ENCODE data around the gene XYLT2. TPM values are rescaled to one million over a fixed set of nuclear protein-coding genes. Genes with fewer than 3 reads are reported as not detected.

The XYLT2 gene
- total RNA-seq, 2 experiments from 2014 or later, result 29.0 to 31.9 TPM

DNA sequence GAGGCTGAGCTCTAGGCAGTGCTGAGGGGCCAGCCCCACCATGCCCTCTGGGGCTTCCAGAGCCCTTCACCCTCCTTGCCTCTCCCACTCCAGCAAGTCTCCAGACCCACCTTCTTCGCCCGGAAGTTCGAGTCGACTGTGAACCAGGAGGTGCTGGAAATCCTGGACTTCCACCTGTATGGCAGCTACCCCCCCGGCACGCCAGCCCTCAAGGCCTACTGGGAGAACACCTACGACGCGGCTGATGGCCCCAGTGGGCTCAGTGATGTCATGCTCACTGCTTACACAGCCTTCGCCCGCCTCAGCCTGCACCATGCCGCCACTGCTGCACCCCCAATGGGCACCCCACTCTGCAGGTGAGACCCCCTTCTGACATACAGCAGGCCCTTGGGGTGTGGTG is 10.5 kb downstream of the XYLT2 start:
- H3K9me3 Mint-ChIP-seq, result no peaks in the 10 kb centered on the region
- peaks cover 4% of the 10 kb centered on the region for H3K4me1 Mint-ChIP-seq
- peaks cover 3% of the 10 kb centered on the region for H3K36me3 Mint-ChIP-seq
- no peak overlapping the region for H3K4me3 Mint-ChIP-seq
- H3K27me3 Mint-ChIP-seq, result no peaks in the 10 kb centered on the region
- DNase-seq (peak; percentile 12), ATAC-seq (ENCODE audit: low read depth) (no peak)
- H3K27ac Mint-ChIP-seq, result no peak overlapping the region
- POLR2A ChIA-PET, result no interaction called here

DNA sequence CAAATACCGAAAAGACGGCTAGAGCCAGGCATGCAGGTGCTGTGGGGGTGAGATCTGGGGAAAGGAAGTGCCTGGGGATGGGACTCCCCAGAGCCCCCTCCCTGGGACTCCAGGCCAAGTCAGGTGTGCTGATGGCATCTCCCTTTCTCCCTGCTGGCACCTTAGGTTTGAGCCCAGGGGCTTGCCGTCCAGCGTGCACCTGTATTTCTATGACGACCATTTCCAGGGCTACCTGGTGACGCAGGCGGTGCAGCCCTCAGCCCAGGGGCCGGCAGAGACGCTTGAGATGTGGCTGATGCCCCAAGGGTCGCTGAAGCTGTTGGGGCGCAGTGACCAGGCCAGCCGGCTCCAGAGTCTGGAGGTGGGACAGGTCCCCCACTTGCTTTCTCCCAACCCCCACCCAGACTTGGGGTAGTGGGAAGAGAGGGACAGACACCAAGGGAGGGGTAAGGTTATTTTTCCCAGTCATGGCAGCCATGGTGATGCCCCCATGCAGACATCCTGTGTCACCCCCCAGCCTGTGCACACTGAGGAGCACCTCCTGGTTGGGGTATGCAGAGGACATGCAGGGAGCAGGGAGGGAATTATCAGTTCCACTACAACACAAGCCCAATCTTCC is 11.1 kb downstream of the XYLT2 start:
- no peak overlapping the region for H3K4me3 Mint-ChIP-seq
- peaks cover 3% of the 10 kb centered on the region for H3K36me3 Mint-ChIP-seq
- H3K27me3 Mint-ChIP-seq, result no peaks in the 10 kb centered on the region
- no peaks in the 10 kb centered on the region for H3K9me3 Mint-ChIP-seq
- ATAC-seq (ENCODE audit: low read depth), result no peak
- H3K27ac Mint-ChIP-seq, result no peak overlapping the region
- peak; percentile 25 for DNase-seq
- H3K4me1 Mint-ChIP-seq, result peaks cover 6% of the 10 kb centered on the region
- POLR2A ChIA-PET, result no interaction called here

DNA sequence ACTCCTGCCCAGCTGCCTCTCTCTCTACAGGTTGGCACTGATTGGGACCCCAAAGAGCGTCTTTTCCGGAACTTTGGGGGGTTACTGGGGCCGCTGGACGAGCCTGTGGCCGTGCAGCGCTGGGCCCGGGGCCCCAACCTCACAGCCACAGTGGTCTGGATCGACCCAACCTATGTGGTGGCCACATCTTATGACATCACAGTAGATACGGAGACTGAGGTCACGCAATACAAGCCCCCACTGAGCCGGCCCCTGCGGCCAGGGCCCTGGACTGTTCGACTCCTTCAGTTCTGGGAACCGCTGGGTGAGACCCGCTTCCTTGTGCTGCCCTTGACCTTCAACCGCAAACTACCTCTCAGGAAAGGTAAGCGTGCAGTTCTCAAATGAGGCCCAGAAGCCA is 12.3 kb downstream of the XYLT2 start:
- DNase-seq (no peak), ATAC-seq (ENCODE audit: low read depth) (no peak)
- Mint-ChIP-seq H3K4me3 (no peak overlapping the region), H3K36me3 (peaks cover 2% of the 10 kb centered on the region), H3K4me1 (peaks cover 12% of the 10 kb centered on the region), H3K27ac (no peak overlapping the region), H3K27me3 (no peaks in the 10 kb centered on the region), H3K9me3 (no peaks in the 10 kb centered on the region)
- POLR2A ChIA-PET, result no interaction called here

DNA sequence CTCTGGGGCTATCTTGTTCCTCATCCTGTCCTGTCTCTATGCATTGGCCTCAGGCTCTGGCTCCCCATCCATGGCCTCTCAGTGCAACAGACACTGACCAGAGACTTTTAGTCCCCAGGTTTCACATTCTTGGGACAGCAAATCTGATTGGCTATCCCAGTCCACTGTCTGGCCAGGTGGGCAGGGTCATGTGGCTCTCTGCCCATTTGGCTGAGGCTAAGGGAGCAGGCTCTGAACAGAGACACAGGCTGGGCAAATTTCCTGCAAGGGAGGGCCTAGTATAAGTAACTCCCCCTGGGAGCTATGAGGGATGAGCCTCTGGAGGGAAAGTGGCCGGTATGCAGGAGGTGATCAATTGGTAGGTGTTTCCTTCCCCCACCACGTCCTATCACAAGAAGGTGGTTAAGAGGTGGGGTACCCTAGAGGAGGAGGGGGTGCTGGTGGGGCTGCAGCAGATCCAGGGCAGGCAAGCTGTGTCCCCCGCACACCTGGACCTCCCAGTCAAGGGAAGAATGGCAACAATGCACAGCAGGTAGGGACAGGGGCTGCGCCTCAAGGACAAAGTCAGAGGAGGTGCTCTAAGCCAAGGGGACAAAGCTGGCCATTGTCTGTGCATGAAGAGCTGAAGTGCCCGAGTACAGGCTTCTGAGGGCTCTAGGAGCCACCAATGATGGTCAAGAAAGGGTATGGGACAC is 13.2 kb downstream of the XYLT2 start:
- no peak for ATAC-seq (ENCODE audit: low read depth)
- POLR2A ChIA-PET, result interaction anchor here (0.7 kb wide), 1 partner anchor 13 kb away, joined by 4 read pairs; no protein-coding TSS in a partner anchor
- Mint-ChIP-seq H3K27ac (peak overlapping the region; percentile 78), H3K4me1 (peaks cover 14% of the 10 kb centered on the region), H3K36me3 (no peaks in the 10 kb centered on the region), H3K9me3 (no peaks in the 10 kb centered on the region), H3K4me3 (no peak overlapping the region), H3K27me3 (no peaks in the 10 kb centered on the region)
- no peak for DNase-seq

DNA sequence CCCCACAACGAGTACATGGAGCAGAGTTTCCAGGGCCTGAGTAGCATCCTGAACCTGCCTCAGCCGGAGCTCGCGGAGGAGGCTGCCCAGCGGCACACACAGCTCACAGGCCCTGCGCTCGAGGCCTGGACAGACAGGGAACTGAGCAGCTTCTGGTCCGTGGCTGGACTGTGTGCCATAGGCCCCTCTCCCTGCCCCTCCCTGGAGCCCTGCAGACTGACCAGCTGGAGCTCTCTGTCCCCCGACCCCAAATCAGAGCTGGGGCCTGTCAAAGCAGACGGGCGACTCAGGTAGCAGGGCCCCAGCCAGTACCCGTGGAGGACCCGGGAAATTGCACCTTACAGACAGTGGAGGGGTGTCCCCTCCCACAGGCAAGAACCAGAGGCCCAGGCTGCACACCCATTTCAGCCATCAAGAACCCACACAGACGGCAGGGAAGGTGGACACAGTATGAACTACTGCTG is 14.1 kb downstream of the XYLT2 start:
- DNase-seq (no peak), ATAC-seq (ENCODE audit: low read depth) (no peak)
- Mint-ChIP-seq H3K27ac (peak overlapping the region; percentile 54), H3K9me3 (no peaks in the 10 kb centered on the region), H3K4me3 (no peak overlapping the region), H3K36me3 (no peaks in the 10 kb centered on the region), H3K4me1 (peaks cover 14% of the 10 kb centered on the region), H3K27me3 (no peaks in the 10 kb centered on the region)
- POLR2A ChIA-PET, result interaction anchor here (0.7 to 2.9 kb wide), 4 partner anchors 11 to 37 kb away, joined by 3 to 20 read pairs (median 6); partner anchors contain the start of gene LRRC59

DNA sequence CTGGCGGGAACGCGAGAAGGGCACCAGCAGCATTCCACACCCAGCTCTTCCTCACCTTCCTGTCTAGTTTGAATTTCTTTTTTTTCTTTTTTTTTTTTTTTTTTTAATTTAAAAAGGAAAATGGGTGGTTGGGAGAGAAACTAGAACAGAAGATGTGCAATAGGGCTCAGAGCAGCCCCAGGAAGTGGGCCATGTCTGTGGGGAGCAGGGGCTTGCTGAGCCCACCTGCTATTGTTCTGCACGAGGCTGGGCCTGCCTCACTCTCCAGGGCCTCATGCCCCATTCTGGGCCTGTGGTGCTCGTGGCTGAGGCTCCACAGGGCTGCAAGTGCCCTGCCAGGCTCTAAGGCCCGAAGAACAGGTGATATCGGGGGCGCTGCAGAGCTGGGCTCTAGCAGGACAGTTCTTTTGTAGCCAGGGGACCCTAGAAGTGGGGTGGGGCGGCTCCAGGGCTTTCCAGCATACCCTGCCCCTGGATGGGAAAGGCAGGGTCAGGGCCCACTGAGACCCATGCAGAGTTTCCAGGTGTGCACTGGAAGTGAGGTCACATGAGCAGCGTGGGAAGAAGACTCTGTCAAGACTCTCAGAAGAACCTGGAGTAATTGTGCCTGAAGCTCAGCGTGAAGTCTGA is 14.7 kb downstream of the XYLT2 start:
- no peaks in the 10 kb centered on the region for H3K36me3 Mint-ChIP-seq
- H3K9me3 Mint-ChIP-seq, result no peaks in the 10 kb centered on the region
- peak overlapping the region; percentile 84 for H3K27ac Mint-ChIP-seq
- no peak overlapping the region for H3K4me3 Mint-ChIP-seq
- H3K27me3 Mint-ChIP-seq, result no peaks in the 10 kb centered on the region
- ATAC-seq (ENCODE audit: low read depth) (peak; percentile 38), DNase-seq (no peak)
- POLR2A ChIA-PET, result interaction anchor here (0.8 to 3.6 kb wide), 4 partner anchors 12 to 36 kb away, joined by 3 to 35 read pairs (median 14); partner anchors contain the start of genes EME1, LRRC59 and MRPL27
- H3K4me1 Mint-ChIP-seq, result peaks cover 14% of the 10 kb centered on the region

DNA sequence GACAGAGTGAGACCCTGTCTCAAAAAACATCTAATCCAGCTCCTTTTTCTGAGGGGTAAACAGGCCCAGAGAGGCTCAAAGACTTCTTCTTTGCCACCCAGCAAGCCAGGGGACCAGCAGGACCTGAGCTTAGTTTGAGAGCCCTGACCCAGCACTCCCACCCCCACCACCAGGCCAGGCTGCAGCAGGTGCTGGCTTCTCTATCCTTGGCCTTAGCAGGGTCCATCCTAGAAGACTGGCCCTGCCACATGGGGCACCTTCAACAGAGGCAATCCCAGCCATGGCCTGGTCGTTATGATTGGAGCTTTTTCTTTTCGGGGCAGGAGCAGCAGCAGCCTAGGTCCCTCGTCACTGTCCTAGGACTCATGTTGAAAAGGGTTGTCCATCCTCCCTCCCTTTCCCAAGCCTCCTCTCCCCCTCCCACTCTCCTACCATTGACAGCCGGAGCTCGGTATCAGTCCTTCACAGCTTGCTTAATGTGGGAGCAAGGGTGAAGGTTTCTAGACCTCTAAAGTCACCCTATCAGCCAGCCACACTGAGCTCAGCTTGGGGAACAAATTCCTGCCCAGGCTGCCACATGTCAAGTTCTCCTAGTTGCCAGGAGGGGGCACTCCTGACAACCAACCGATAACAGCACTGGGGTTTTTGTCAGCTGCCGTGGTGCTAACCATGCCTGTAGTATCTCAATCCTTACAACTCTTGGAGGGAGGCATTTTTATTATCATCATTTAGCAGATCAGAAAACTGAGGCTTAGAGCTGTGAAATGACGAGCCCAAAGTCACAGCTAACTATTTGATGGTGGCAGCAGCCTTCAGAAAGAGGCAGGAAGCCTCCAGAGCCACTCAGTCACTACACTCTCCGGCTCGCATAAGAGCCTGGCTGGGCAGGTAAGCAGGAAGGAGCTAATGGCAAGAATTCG is 15.9 kb downstream of the XYLT2 start:
- H3K36me3 Mint-ChIP-seq, result no peaks in the 10 kb centered on the region
- H3K4me1 Mint-ChIP-seq, result peaks cover 14% of the 10 kb centered on the region
- DNase-seq (no peak), ATAC-seq (ENCODE audit: low read depth) (peak; percentile 79)
- POLR2A ChIA-PET, result interaction anchor here (0.8 to 3.6 kb wide), 8 partner anchors 11 to 109 kb away, joined by 3 to 35 read pairs (median 8); partner anchors contain the start of genes EME1, LRRC59, MRPL27 and XYLT2
- H3K27ac Mint-ChIP-seq, result peak overlapping the region; percentile 70
- peak overlapping the region; percentile 2 for H3K4me3 Mint-ChIP-seq
- H3K27me3 Mint-ChIP-seq, result no peaks in the 10 kb centered on the region
- no peaks in the 10 kb centered on the region for H3K9me3 Mint-ChIP-seq

DNA sequence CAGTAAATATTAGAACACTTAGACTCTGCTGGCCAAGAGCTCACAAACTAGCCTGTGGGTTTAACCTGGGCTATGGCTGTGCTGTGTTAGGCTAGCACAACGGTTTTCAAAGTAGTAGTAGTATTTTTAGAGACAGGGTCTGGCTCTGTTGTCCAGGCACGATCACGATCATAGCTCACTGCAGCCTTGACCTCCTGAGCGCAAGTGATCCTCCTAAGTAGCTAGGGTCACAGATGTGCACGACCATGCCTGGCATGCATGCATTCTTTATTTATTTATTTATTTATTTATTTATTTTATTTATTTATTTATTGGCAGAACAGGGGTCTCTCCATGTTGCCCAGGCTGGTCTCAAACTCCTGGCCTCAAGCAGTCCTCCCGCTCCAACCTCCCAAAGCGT is 16.7 kb downstream of the XYLT2 start:
- H3K4me3 Mint-ChIP-seq, result no peak overlapping the region
- H3K27ac Mint-ChIP-seq, result no peak overlapping the region
- peaks cover 14% of the 10 kb centered on the region for H3K4me1 Mint-ChIP-seq
- no peaks in the 10 kb centered on the region for H3K27me3 Mint-ChIP-seq
- ATAC-seq (ENCODE audit: low read depth), result no peak
- no peaks in the 10 kb centered on the region for H3K9me3 Mint-ChIP-seq
- POLR2A ChIA-PET, result interaction anchor here (0.8 to 3.6 kb wide), 7 partner anchors 10 to 108 kb away, joined by 3 to 35 read pairs (median 7); partner anchors contain the start of genes EME1, LRRC59, MRPL27 and XYLT2
- DNase-seq, result no peak
- no peaks in the 10 kb centered on the region for H3K36me3 Mint-ChIP-seq

DNA sequence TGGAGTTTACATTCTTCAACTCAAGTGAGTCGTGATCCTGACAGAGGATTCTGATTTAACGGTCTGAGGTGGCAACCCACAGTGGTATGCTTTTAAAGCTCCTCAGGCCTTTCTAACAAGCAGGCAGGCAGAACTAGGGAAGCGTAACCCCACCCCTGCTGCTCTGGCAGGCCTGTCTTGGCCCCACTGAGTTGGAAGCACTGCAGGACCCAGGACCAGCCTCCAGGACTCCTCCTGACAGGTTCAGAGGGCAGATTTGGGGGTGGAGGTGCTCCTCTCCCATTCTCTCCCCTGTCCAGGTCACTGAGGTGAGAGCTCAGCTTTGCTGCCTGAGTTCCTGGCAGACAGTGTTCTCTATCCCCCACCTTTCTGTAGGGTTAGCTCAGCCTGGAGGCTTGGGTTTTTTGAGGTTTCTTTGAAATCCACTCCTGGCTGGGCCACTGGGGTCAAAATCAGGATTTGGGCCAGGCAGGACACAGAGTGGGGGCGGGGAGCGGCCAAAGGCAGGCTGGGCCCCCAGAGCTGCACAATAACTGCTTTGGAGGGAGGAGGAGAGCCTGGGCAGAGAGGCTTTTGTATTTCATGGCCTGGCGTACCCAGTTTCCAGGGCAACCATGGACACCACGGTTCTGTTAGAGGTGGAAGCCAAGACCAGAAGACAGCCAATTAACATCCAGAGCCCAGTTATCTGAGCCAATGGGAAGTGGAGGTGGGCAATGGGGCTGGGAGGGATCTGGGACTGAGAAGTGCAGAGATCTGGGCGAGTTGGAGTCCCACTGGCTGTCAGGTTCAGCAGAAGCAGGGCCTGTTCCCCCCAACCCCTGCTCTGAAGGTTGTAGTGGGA is 17.5 kb downstream of the XYLT2 start:
- peaks cover 14% of the 10 kb centered on the region for H3K4me1 Mint-ChIP-seq
- H3K4me3 Mint-ChIP-seq, result no peak overlapping the region
- ATAC-seq (ENCODE audit: low read depth) (no peak), DNase-seq (no peak)
- no peaks in the 10 kb centered on the region for H3K9me3 Mint-ChIP-seq
- POLR2A ChIA-PET, result interaction anchor here (1.4 to 3.6 kb wide), 3 partner anchors 9 to 29 kb away, joined by 7 to 35 read pairs (median 9); partner anchors contain the start of genes EME1, MRPL27 and XYLT2
- no peaks in the 10 kb centered on the region for H3K36me3 Mint-ChIP-seq
- no peak overlapping the region for H3K27ac Mint-ChIP-seq
- no peaks in the 10 kb centered on the region for H3K27me3 Mint-ChIP-seq

DNA sequence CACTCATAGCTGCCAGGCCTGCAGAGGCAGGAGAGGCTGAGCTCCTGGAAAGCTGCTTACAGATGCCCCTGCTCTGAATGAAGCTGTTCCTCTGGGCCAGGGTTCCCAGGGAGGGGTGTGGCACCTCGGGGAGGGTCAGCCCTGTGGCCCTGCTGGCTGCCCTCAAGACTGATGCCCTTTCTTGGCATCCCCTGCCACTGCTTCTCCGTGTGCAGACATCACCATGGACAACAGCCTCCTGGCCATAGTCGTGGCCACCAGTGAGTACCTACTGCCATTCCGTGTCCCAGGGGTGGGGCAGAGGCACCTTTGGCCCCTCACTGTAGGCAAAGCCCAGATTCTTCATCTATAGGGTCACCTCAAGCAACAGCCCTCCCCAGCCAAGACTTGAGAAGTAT is 18.1 kb downstream of the XYLT2 start:
- H3K4me3 Mint-ChIP-seq, result no peak overlapping the region
- H3K9me3 Mint-ChIP-seq, result no peaks in the 10 kb centered on the region
- ATAC-seq (ENCODE audit: low read depth) (no peak), DNase-seq (no peak)
- POLR2A ChIA-PET, result interaction anchor here (3.6 kb wide), 1 partner anchor 8 kb away, joined by 35 read pairs; the partner anchor contains the start of genes EME1 and MRPL27
- H3K27ac Mint-ChIP-seq, result no peak overlapping the region
- no peaks in the 10 kb centered on the region for H3K27me3 Mint-ChIP-seq
- H3K36me3 Mint-ChIP-seq, result peaks cover 1% of the 10 kb centered on the region
- H3K4me1 Mint-ChIP-seq, result peaks cover 16% of the 10 kb centered on the region

DNA sequence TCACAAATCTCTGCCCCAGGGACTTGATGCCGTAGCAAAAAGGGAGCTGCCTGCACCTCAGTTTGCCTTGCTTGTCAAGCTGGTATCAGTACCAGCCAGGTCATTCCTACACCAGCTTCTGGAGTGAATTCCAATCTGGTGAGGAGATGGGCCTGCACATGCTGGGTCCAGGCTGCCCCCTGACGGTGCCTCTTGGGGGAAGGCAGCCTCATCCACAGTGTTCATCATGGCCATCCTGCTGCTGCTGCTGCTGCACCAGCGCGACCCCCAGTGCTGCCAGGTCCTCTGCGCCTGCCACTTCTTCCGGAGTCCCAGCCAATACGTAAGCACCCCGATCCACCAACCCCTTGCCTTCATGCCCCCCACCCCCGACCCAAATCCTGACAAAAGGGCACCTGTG is 18.8 kb downstream of the XYLT2 start:
- DNase-seq (no peak), ATAC-seq (ENCODE audit: low read depth) (no peak)
- H3K4me1 Mint-ChIP-seq, result peaks cover 14% of the 10 kb centered on the region
- no peaks in the 10 kb centered on the region for H3K9me3 Mint-ChIP-seq
- H3K27me3 Mint-ChIP-seq, result no peaks in the 10 kb centered on the region
- H3K36me3 Mint-ChIP-seq, result peaks cover 1% of the 10 kb centered on the region
- POLR2A ChIA-PET, result interaction anchor here (1.2 to 1.4 kb wide), 2 partner anchors 9 to 33 kb away, joined by 3 to 4 read pairs; partner anchors contain the start of gene LRRC59
- H3K4me3 Mint-ChIP-seq, result no peak overlapping the region
- H3K27ac Mint-ChIP-seq, result no peak overlapping the region

DNA sequence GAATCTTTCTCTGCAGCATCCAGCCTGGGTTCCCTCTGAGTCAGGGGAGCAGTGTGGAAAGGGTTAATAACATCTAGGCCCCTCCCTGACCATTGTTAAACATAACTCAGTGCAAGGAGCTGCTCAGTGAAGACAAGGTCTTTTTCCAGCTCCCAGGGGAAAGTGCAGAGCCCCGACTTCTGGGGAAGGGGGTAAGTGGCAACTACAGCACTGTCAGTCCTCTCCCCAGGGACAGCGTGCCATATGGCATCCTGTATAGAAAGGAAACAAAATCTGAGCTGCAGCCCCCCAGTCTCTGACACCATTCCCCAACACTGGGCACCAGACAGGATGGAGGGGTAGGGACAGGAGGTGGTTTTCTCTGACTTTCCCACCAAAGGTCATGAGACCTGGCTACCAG is 19.2 kb downstream of the XYLT2 start:
- Mint-ChIP-seq H3K9me3 (no peaks in the 10 kb centered on the region), H3K36me3 (peaks cover 1% of the 10 kb centered on the region), H3K27ac (no peak overlapping the region), H3K4me3 (no peak overlapping the region), H3K4me1 (peaks cover 15% of the 10 kb centered on the region), H3K27me3 (no peaks in the 10 kb centered on the region)
- POLR2A ChIA-PET, result interaction anchor here (1.2 to 1.4 kb wide), 2 partner anchors 9 to 32 kb away, joined by 3 to 4 read pairs; partner anchors contain the start of gene LRRC59
- no peak for DNase-seq
- ATAC-seq (ENCODE audit: low read depth), result no peak
